ENCODE results near the gene CNTRL.

Gene CNTRL

DNA sequence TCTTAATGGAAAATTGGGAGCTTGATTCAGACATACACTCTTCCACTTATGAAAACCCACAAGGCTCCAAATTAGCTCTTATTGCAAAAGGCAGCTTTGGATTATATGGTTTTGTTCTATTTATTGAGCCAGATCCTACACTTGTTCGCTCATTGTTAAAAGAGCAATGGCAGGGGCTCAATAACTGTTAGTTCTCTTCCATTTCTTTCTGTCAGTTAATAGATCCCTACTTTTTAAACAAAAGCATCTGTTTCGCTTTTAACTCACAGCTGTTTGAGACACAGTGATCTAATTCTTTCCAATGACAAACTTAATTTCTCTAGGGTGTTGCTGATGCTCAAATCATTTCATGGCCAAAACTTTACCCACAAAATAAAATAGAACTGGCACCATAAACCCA, 36.4 kb upstream of the CNTRL start:
- TF ChIP-seq, protein P1, sequence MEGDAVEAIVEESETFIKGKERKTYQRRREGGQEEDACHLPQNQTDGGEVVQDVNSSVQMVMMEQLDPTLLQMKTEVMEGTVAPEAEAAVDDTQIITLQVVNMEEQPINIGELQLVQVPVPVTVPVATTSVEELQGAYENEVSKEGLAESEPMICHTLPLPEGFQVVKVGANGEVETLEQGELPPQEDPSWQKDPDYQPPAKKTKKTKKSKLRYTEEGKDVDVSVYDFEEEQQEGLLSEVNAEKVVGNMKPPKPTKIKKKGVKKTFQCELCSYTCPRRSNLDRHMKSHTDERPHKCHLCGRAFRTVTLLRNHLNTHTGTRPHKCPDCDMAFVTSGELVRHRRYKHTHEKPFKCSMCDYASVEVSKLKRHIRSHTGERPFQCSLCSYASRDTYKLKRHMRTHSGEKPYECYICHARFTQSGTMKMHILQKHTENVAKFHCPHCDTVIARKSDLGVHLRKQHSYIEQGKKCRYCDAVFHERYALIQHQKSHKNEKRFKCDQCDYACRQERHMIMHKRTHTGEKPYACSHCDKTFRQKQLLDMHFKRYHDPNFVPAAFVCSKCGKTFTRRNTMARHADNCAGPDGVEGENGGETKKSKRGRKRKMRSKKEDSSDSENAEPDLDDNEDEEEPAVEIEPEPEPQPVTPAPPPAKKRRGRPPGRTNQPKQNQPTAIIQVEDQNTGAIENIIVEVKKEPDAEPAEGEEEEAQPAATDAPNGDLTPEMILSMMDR (IDR thresholded peaks at IDR 0.05; ENCODE audit: borderline replicate concordance, insufficient read depth, low read depth, low read length): no peak

DNA sequence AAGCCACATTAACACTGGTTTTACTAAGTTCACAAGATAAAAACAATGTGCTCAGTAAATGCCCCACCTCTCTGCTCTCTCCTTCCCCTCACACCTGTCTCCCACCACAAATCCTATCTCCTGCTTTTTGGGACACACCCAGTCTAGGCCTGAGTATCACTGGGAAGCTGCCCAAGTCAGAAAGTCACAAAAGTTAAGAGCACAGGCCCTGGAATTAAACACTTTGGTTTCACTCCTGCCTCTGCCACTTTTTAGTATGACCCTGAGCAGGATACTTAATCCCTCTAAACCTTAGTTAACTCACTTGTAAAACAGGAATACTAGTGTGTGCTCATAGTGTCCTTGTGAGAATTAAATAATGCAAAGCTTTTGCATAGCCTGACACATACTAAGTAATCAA, 36.0 kb upstream of the CNTRL start:
- no peak overlapping the region for H3K4me3 ChIP-seq (ENCODE audit: low read depth, low read length)
- TF ChIP-seq, protein P1 (IDR thresholded peaks at IDR 0.05; ENCODE audit: borderline replicate concordance, insufficient read depth, low read depth, low read length): no peak

More for the DNA sequence above, 36.4 kb upstream of the CNTRL start:
- H3K4me3 ChIP-seq (ENCODE audit: low read depth, low read length): no peak overlapping the region

DNA sequence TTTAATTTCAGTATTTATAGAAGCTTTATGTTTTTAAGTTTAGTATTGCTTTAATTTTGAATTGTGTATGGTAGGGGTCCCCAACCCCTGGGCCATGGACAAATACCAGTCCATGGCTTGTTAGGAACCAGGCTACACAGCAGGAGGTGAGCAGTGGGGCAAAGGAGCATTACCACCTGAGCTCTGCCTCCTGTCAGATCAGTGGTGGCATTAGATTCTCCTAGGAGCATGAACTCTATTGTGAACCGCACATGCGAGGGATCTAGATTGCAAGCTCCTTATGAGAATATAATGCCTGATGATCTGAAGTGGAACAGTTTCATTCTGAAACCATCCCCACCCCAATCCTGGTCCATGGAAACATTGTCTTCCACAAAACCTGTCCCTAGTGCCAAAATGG, 26.6 kb upstream of the CNTRL start:
- TF ChIP-seq, protein P1 (IDR thresholded peaks at IDR 0.05; ENCODE audit: borderline replicate concordance, insufficient read depth, low read depth, low read length): no peak
- H3K4me3 ChIP-seq (ENCODE audit: low read depth, low read length): no peak overlapping the region

DNA sequence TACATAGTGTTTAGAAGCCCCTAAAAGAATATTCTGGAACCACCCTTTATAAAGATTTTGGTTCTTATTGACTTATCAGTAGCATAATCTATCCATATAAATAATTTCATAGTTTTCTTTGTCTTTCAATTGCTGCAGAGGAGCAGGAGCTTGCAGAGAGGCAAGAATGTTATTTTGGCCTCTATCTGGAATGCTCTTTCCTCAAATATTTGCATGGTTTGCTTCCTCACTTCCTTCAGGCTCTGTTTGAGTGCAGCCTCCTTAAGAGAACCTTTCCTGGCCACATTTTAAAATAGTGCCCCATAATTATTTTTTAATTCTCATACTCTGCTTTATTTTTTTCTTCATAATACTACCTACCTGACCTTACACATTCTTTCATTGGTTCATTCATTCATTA, 26.1 kb upstream of the CNTRL start:
- TF ChIP-seq, protein P1 (IDR thresholded peaks at IDR 0.05; ENCODE audit: borderline replicate concordance, insufficient read depth, low read depth, low read length): no peak
- no peak overlapping the region for H3K4me3 ChIP-seq (ENCODE audit: low read depth, low read length)

DNA sequence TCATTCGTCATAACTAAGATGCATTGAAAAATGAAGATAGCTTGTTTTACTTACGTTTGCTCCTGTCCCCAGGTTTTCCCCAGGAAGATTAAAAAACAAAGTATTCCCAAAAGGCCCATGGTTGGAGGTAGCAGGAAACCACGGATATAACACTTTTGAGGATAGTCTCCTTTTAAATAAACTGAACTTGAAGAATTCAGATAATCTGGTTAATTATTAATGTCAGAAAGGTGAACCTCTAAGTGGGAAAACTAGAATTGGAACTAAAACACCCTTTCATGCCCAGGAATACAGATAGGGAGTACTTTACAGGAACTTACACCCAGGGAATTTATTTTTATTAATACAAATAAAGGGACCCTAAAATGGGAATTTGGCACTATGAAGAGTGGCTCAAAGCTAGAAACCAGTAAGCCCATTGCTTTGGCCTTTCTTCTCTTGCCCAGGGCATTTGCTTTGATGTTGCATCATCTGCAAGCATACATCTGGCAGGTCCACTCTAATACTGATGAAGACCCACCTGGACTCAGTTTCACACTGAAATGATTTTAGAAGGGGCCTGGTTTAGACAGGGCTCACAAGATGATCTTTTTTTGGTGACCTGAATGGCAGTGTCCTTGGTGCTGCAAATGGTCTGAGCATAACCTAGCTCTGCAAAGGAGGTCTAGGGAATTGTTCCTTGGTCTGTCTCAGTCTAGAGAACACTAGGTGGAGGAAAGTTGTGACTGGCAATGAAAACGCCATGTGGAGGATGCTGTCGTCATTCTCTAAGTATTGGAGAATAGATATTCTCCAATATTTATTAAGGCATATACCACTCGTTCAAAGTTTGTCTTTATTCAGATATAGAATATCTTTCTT, 24.4 kb upstream of the CNTRL start, which contains the start of gene C5:
Gene C5 (minus strand): TSS at position 148 of the 861 bp plus-strand sequence. CDS start 29 bp downstream, at position 119.
- H3K4me3 ChIP-seq (ENCODE audit: low read depth, low read length): no peak within 1 kb of the TSS
- TF ChIP-seq, protein P1 (IDR thresholded peaks at IDR 0.05; ENCODE audit: borderline replicate concordance, insufficient read depth, low read depth, low read length): no peak

DNA sequence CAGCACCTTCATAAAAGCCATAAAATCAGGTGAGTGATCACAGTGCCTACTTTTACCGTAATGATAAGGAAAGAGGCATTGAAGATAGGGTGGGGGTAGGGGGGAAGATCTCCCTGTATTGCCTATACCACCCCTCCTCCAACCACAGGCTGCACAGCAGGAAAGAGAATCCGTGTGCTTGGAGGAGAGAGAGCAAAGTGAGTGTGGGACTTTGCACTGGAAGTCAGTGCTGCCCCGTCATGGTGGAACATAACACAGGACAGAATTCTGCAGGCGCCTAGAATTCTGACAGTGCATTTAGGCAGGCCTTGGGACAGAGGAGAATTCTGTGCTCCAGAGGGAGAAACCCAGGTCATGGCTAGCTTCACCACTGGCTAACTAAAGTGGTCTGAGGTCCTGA, 21.2 kb upstream of the CNTRL start:
- TF ChIP-seq, protein P1 (IDR thresholded peaks at IDR 0.05; ENCODE audit: borderline replicate concordance, insufficient read depth, low read depth, low read length): no peak
- H3K4me3 ChIP-seq (ENCODE audit: low read depth, low read length): no peak overlapping the region

DNA sequence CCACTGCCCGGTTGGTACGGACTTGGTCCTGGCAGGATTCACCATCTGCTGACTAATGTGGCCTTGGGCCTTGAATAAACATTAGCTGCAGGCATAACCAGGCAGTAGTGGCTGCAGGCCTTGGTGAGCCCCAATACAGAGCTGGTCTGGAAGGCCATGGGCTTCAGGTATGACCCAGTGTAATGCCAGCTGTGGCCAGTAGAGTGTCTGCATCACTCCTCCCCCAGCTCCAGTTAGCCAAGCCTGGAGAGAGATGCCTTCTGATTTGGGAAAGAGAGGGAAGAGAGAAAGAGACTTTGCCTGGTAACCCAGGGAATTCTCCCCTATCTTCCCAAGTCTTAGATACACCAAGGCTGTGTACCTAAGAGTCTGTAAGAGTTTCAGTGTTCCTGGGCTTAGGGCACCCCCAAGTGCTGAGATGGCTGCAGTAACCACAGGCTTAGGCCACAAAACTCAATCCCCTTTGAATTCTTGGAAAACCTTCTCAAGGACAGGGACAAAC, 19.1 kb upstream of the CNTRL start:
- no peak overlapping the region for H3K4me3 ChIP-seq (ENCODE audit: low read depth, low read length)
- TF ChIP-seq, protein P1 (IDR thresholded peaks at IDR 0.05; ENCODE audit: borderline replicate concordance, insufficient read depth, low read depth, low read length): peak; percentile 79

Data from GM12875 (cell line).